HG03575 (cell line): ENCODE data around the gene TMEM259.

Experiments
- ATAC-seq: cut with Tn5 transposase; IDR thresholded peaks from one replicate; pipeline ENCODE4 v1.9.1; 2021; ENCODE audit not compliant: unreplicated experiment, insufficient number of reproducible peaks, low FRiP score; ENCODE audit errors: extremely low read depth

TMEM259 gene

GRCh38 chr19:977058-977464, 43.9 kb downstream of the TMEM259 start:
- ATAC-seq: no peak

DNA sequence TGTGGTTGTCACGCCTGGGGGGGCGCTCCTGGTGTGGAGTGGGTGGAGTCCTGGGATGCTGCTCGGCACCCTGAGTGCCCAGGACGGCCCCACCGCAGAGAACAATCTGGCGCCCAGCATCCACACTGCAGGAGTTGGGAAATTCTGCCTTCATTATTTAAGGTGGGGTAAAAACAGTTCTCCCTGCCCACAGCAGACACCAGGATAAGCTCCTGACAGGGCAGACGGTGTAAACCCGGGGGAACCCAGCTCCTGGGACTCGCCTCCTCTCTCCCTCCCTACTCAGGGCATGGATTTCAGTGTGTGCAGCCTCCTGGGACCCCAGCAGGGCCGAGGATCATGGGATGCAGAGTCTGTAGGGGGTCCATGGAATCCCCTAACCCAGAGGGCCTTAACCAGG, 44.4 kb downstream of the TMEM259 start:
- ATAC-seq: no peak

DNA sequence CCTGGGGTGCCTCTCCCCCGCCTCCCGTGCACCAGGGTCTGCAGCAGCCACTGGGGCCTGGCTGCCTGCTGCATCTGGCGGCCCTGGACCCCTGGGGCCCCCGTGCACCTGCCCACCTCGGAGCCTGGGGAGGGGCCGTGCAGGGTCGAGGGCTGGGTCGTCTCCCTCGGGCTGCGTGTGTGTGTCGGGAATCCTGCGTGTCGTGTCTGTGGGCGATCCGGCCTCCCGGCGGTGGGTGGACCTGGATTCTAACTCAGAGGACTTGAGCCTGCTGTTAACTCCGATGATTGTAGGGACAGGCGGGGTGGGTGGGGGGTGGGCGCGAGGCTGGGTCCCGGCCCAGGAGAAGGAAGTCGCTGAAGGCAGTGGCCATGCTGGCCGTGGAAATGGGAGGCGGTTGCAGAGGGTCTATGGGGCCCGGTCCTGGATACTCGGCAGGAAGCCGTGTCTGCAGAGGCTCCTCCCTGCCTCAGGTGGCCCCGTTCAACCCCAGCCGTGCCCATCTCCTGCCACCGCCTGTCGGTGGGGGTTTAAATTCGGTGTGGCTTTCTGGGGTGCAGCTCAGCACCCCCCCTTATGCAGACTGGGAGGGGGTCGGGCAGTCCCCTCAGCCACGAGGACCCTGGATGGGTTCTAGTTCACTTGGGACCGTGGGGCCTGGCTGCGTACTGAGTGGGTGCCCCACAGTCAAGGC, 46.2 kb downstream of the TMEM259 start:
- no peak for ATAC-seq

DNA sequence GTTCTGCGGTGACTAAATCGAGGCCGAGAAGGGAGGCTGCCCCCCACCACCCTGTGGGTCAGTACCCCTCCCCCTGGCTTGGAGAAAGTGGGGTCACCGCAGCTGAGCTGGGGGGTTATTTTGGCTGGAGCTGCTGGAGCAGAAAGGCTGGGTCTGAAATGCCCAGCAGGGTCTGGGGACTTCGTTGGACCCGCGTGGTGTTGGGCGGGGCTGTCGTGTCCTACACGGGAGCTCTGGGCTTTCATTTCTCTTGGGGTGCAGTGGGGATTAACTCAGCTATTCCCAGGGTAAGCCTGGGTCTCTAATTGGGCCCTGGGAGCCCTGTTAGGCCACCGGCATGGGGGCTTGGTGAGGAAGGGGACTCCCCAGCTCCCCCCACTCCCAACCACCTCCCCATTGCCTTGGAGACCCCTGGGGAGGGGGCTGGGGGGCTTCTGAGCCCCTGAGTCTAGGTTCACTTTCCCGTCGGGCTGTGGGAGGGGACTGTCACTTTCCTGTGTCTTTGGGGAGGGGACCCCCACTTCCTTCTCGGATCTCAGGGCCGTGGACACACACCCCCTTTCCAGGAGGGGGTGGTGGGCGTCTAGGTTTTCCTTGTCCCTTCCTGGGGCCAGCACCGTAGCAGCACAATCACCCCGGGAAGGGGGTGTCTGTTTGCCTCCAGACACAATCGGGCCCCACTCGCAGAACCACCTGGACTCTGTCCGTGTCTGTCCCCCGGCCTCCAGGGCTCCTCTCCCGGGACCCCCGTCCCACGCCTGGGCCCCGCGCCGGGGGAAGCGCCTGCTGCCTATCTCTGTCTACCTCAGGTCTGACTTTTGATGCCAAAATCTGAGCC, 47.0 kb downstream of the TMEM259 start:
- ATAC-seq: no peak

DNA sequence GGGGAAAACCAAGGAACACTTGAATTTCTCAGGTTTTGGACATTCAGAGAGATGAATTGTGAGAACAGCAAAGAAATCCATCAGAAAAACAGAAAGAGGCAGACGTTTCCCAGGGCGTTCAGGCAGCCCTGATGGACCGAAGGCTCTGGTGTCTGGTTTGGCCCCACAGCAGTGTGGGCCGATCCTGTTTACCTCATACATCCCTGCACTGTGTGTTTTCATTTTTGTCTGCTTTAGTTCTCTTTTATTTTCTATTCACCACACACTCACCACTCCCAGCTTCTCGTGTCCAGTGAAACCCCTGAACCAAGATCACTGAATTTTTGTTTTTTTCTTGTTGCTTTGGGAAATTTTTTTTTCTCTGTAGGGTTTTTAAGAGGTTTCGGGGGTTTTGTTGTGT, 48.6 kb downstream of the TMEM259 start:
- ATAC-seq: no peak

DNA sequence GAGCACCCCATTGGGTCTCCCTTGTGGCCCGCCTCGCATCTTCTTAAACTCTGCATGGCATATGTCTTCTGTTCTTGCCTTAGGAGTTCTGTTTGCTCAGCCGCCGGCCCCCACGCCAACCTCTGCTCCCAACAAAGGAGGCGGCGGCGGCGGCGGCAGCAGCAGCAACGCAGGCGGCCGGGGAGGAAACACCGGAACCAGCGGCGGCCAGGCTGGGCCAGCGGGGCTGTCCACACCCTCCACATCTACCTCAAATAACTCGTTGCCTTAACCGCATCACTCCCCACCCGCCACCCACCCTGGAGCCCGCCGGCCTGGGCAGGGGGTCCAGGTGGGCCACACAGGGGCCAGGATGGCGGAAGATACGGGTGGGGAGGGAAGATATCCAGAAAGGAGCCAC, 49.1 kb downstream of the TMEM259 start:
- no peak for ATAC-seq

- no peak for ATAC-seq
Measured at GRCh38 chr19:970695-971094, 50.2 kb downstream of the TMEM259 start.

GRCh38 chr19:966485-967088, 54.3 kb downstream of the TMEM259 start:
- no peak for ATAC-seq

- ATAC-seq: no peak
Measured at GRCh38 chr19:964761-965694, 55.9 kb downstream of the TMEM259 start.

DNA sequence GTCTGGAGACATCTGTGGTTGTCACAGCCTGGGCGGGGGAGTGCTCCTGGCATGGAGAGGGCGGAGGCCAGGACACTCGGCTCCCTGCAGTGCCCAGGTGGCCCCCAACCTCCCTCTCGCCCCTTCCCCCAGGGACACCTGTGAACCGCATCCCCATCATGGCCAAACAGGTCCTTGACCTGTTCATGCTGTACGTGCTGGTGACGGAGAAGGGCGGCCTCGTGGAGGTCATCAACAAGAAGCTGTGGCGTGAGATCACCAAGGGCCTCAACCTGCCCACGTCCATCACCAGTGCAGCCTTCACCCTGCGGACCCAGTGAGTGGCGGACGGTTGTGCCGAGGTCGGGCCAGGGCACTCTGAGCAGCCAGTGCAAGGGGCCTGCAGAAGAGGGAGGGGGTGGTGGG, 56.8 kb downstream of the TMEM259 start:
- no peak for ATAC-seq

- ATAC-seq: no peak
Measured at GRCh38 chr19:963486-963951, 57.4 kb downstream of the TMEM259 start.

DNA sequence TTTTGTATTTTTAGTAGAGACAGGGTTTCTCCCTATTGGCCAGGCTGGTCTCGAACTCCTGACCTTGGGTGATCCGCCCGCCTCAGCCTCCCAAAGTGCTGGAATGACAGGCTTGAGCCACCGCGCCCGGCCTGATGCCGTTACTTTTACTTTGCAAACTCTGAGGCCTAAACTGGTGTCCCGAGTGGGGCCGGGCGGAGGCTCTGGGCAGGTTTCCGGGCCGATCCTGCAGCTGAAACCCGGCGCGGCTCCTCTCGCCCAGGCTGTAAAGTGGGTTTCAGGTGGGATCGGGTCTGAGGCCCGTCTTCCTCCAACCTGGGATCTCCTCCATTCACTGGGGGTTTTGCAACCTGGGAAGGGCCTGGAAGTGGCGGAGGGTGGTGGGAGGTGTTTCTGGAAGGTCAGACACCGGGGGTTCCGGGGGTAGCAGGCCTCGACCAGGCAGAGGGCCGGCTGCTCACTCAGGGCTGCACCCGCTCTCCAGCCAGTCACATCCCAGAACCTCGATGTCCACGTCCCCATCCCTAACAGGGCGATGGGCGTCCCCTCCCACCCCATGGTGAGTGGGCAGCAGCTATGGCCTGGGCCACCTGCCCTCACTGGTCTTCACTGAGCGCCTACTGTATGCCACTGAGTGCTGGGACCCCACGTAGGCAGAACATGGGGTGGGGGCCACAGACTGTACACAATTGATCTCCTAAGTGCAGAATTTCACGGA, 58.1 kb downstream of the TMEM259 start:
- no peak for ATAC-seq

DNA sequence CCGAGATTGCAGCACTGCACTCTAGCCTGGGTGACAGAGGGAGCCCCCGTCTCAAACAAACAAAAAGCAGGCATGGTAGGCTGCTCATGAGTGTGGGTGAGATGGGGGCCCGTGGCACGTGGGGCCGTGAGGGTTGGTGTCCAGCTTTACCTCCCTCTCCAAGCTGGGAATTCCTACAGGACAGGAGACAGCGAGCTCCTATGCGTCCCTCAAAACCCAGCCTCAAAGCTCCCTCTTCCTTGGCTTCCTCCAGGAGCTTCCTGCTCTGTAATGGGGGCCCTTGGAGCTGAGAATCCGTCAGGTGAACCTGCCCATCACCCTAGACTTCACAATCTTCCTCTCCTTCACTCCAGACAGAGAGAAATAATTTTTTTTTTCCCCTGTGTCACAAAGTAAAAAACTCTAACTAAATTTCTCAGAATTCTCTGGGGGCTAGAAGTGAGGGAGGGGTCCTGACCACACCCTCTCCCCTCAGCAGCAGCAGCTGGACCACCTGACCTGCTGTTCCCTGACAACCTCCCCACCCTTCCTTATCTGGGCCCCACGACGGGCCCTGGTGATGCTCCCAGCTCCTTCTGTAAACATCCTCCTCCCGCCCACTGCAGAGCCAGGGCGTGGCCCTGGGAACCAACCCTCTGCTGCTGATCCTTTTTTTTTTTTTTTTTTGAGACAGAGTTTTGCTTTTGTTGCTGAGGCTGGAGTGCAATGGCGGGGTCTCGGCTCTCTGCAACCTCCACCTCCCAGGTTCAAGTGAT, 58.9 kb downstream of the TMEM259 start:
- no peak for ATAC-seq

- no peak for ATAC-seq
Measured at GRCh38 chr19:960601-960938, 60.4 kb downstream of the TMEM259 start.

- ATAC-seq: no peak
Measured at GRCh38 chr19:960020-960419, 60.9 kb downstream of the TMEM259 start.
